Measurements from ENCODE around the gene GNB4. TPM values are rescaled to one million over a fixed set of nuclear protein-coding genes. Genes with fewer than 3 reads are reported as not detected.

Gene GNB4
- total and polyA plus RNA-seq, 2 donors (not counting 3 experiments of a cell fraction or from before 2014, with no cell fraction given): 30.3 to 62.6 TPM

DNA sequence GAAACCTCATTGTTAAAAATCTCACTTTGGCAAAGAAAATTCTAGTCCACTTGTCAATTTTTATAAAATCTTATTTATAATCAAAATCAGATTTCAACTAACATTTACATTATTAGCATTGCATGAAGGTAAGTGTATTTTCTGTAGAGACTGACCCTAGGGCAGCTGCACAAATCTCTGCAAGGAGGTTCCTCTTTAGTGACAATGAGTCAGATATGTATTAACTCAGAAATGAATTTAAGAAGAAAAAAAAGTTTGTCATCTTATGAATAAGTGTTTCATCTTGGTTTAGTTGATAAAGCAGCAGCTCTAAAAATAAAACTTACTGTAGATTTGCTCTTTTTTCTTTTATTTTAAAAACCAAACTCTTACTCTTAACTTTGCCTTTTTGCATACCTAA is 9.0 kb upstream of the GNB4 start:
- no peaks in the 10 kb centered on the region for H3K4me1 ChIP-seq (ENCODE audit: control insufficient read depth, extremely low read depth, insufficient read depth, low read length)
- DNase-seq (ENCODE audit: low read depth, low spot score): no peak
- no peaks in the 10 kb centered on the region for H3K9me1 ChIP-seq (replicated peaks; ENCODE audit: control insufficient read depth, extremely low read depth, insufficient read depth, low read length)
- H3K27ac ChIP-seq (ENCODE audit: insufficient read depth, low read depth, low read length): no peak overlapping the region
- ChIA-PET CTCF (interaction anchor here (1.0 to 1.2 kb wide), 3 partner anchors 43 to 91 kb away, joined by 3 read pairs; no protein-coding TSS in a partner anchor), POLR2A (no interaction called here)
- no peaks in the 10 kb centered on the region for H3K27me3 ChIP-seq (ENCODE audit: control insufficient read depth in 2 of 2, insufficient read depth in 2 of 2, low read length in 2 of 2)
- TF ChIP-seq JUN (IDR thresholded peaks at IDR 0.05; ENCODE audit: borderline replicate concordance, insufficient read depth, insufficient read length, low read depth) (no peak), EZH2 (IDR thresholded peaks at IDR 0.05; ENCODE audit: borderline replicate concordance, low read depth, low read length, severe bottlenecking) (no peak), FOS (IDR thresholded peaks at IDR 0.05; ENCODE audit: borderline replicate concordance, insufficient read depth, low read length) (no peak), POLR2AphosphoS5 (IDR thresholded peaks at IDR 0.05; ENCODE audit: insufficient read depth, low read depth, low read length) (no peak)
- TF ChIP-seq, protein P1, sequence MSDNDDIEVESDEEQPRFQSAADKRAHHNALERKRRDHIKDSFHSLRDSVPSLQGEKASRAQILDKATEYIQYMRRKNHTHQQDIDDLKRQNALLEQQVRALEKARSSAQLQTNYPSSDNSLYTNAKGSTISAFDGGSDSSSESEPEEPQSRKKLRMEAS (IDR thresholded peaks at IDR 0.05; ENCODE audit: insufficient read depth, insufficient read length): no peak
- H3K9me3 ChIP-seq (replicated peaks; ENCODE audit: control insufficient read depth, insufficient read depth, low read length): no peaks in the 10 kb centered on the region
- H3K4me2 ChIP-seq (ENCODE audit: insufficient read depth, low read length): no peak overlapping the region
- no peaks in the 10 kb centered on the region for H3K79me2 ChIP-seq (ENCODE audit: control insufficient read depth, insufficient read depth, low read length)
- H3K9ac ChIP-seq (replicated peaks; ENCODE audit: extremely low read depth, insufficient read depth, low read length): no peak overlapping the region
- no peaks in the 10 kb centered on the region for H3K36me3 ChIP-seq (ENCODE audit: control insufficient read depth in 2 of 2, extremely low read depth in 1 of 2, insufficient read depth in 2 of 2, low read length in 2 of 2)
- intact Hi-C loops (cut with micrococcal nuclease) (no loop called here), dilution Hi-C loops (cut with MboI; ENCODE audit: extremely low pct_ligation_motif_present, low sequenced_read_pairs) (no loop called here)
- FAIRE-seq: no peak
- no peak overlapping the region for H3K4me3 ChIP-seq (replicated peaks in 1 of 3; ENCODE audit: insufficient read depth in 1 of 3, low read depth in 1 of 3, low read length in 3 of 3)
- no TSS peak for BruUV-seq (replicated peaks)
- H4K20me1 ChIP-seq (replicated peaks; ENCODE audit: control insufficient read depth, extremely low read depth, insufficient read depth, low read length): no peaks in the 10 kb centered on the region
- no peak overlapping the region for H2AFZ ChIP-seq (ENCODE audit: low read depth, low read length)

DNA sequence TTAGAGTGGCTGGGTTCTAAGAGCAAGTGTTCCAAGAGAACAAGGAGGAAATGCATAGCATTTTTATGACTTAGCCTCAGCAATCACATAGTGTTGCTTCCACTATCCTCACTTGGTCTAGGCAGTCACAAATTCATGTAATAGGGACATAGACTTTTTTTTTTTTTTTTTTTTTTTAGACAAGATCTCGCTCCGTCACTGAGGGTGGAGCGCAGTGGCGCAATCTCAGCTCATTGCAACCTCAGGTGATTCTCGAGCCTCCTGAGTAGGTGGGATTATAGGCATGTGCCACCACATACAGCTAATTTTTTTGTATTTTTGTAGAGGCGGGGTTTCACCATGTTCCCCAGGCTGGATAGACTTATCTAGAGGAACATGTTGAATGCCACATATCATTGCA is 4.7 kb upstream of the GNB4 start:
- no peak overlapping the region for H2AFZ ChIP-seq (ENCODE audit: low read depth, low read length)
- intact Hi-C loops (cut with micrococcal nuclease): no loop called here
- POLR2A ChIA-PET: no interaction called here

More for the DNA sequence above, 4.7 kb upstream of the GNB4 start:
- dilution Hi-C loops (cut with MboI; ENCODE audit: extremely low pct_ligation_motif_present, low sequenced_read_pairs): no loop called here
- Histone ChIP-seq H3K9me3 (replicated peaks; ENCODE audit: control insufficient read depth, insufficient read depth, low read length) (no peaks in the 10 kb centered on the region), H3K27ac (ENCODE audit: insufficient read depth, low read depth, low read length) (no peak overlapping the region), H3K36me3 (ENCODE audit: control insufficient read depth in 2 of 2, extremely low read depth in 1 of 2, insufficient read depth in 2 of 2, low read length in 2 of 2) (no peaks in the 10 kb centered on the region), H3K79me2 (ENCODE audit: control insufficient read depth, insufficient read depth, low read length) (no peaks in the 10 kb centered on the region), H3K4me2 (ENCODE audit: insufficient read depth, low read length) (no peak overlapping the region), H3K4me1 (ENCODE audit: control insufficient read depth, extremely low read depth, insufficient read depth, low read length) (peaks cover 11% of the 10 kb centered on the region), H3K4me3 (replicated peaks in 1 of 3; ENCODE audit: insufficient read depth in 1 of 3, low read depth in 1 of 3, low read length in 3 of 3) (no peak overlapping the region), H4K20me1 (replicated peaks; ENCODE audit: control insufficient read depth, extremely low read depth, insufficient read depth, low read length) (no peaks in the 10 kb centered on the region), H3K9me1 (replicated peaks; ENCODE audit: control insufficient read depth, extremely low read depth, insufficient read depth, low read length) (no peaks in the 10 kb centered on the region), H3K27me3 (ENCODE audit: control insufficient read depth in 2 of 2, insufficient read depth in 2 of 2, low read length in 2 of 2) (no peaks in the 10 kb centered on the region), H3K9ac (replicated peaks; ENCODE audit: extremely low read depth, insufficient read depth, low read length) (no peak overlapping the region)
- no peak for FAIRE-seq
- CTCF ChIA-PET: no interaction called here
- no peak for DNase-seq (ENCODE audit: low read depth, low spot score)
- no TSS peak for BruUV-seq (replicated peaks)
- TF ChIP-seq JUN (IDR thresholded peaks at IDR 0.05; ENCODE audit: borderline replicate concordance, insufficient read depth, insufficient read length, low read depth) (no peak), POLR2AphosphoS5 (IDR thresholded peaks at IDR 0.05; ENCODE audit: insufficient read depth, low read depth, low read length) (no peak), POLR2A (IDR thresholded peaks at IDR 0.05; ENCODE audit: low read depth, low read length) (no peak), EZH2 (IDR thresholded peaks at IDR 0.05; ENCODE audit: borderline replicate concordance, low read depth, low read length, severe bottlenecking) (no peak), MYC (IDR thresholded peaks at IDR 0.05; ENCODE audit: low read depth, low read length) (no peak), GATA2 (IDR thresholded peaks at IDR 0.05; ENCODE audit: insufficient read depth, insufficient read length, low read depth, low read length) (no peak), FOS (IDR thresholded peaks at IDR 0.05; ENCODE audit: borderline replicate concordance, insufficient read depth, low read length) (no peak)
- TF ChIP-seq, protein P2, sequence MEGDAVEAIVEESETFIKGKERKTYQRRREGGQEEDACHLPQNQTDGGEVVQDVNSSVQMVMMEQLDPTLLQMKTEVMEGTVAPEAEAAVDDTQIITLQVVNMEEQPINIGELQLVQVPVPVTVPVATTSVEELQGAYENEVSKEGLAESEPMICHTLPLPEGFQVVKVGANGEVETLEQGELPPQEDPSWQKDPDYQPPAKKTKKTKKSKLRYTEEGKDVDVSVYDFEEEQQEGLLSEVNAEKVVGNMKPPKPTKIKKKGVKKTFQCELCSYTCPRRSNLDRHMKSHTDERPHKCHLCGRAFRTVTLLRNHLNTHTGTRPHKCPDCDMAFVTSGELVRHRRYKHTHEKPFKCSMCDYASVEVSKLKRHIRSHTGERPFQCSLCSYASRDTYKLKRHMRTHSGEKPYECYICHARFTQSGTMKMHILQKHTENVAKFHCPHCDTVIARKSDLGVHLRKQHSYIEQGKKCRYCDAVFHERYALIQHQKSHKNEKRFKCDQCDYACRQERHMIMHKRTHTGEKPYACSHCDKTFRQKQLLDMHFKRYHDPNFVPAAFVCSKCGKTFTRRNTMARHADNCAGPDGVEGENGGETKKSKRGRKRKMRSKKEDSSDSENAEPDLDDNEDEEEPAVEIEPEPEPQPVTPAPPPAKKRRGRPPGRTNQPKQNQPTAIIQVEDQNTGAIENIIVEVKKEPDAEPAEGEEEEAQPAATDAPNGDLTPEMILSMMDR (IDR thresholded peaks at IDR 0.05; ENCODE audit: extremely low read depth in 1 of 2, insufficient read depth in 1 of 2, low read depth in 1 of 2, low read length in 2 of 2): no peak
- TF ChIP-seq, protein P1 (IDR thresholded peaks at IDR 0.05; ENCODE audit: insufficient read depth, insufficient read length): no peak

Measured in endothelial cell of umbilical vein (primary cell).